Vagina (tissue), 2 donors: ENCODE measurements around the gene LRRC31.

Experiments used
- POLR2A ChIP-seq, 2 donors: fragments of 450-650 bp; IDR thresholded peaks; one replicate each; pipeline ENCODE4 v1.6.1; 2017; ENCODE audit warnings: antibody characterized with exemption in 2 of 2, mild to moderate bottlenecking in 2 of 2, moderate library complexity in 2 of 2
- TF ChIP-seq, protein P1 (sequence below), 3 experiments: fragments of 450-650 bp in 2 of 3; fragments of 200-600 bp in 1 of 3; sonication (generic) in 1 of 3; IDR thresholded peaks; one replicate each; pipeline ENCODE4 v1.5.1; 2017 to 2019; ENCODE audit warnings: antibody characterized with exemption in 3 of 3, mild to moderate bottlenecking in 2 of 3, moderate library complexity in 2 of 3

- TF ChIP-seq, protein P1, sequence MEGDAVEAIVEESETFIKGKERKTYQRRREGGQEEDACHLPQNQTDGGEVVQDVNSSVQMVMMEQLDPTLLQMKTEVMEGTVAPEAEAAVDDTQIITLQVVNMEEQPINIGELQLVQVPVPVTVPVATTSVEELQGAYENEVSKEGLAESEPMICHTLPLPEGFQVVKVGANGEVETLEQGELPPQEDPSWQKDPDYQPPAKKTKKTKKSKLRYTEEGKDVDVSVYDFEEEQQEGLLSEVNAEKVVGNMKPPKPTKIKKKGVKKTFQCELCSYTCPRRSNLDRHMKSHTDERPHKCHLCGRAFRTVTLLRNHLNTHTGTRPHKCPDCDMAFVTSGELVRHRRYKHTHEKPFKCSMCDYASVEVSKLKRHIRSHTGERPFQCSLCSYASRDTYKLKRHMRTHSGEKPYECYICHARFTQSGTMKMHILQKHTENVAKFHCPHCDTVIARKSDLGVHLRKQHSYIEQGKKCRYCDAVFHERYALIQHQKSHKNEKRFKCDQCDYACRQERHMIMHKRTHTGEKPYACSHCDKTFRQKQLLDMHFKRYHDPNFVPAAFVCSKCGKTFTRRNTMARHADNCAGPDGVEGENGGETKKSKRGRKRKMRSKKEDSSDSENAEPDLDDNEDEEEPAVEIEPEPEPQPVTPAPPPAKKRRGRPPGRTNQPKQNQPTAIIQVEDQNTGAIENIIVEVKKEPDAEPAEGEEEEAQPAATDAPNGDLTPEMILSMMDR (IDR thresholded peaks at IDR 0.05) = no peak
- no peak for TF ChIP-seq POLR2A (IDR thresholded peaks at IDR 0.05)
Observed at GRCh38 chr3:169865176-169865767, 4.5 kb downstream of the LRRC31 start.
